Ascending aorta (tissue), 2 donors: ENCODE measurements around the gene HIVEP3. TPM values are rescaled to one million over a fixed set of nuclear protein-coding genes. Genes with fewer than 3 reads are reported as not detected.

Experiments used
- DNase-seq, 2 donors: peaks; one replicate each; pipeline ENCODE4 v3.0.0-alpha.2; 2019; ENCODE audit warnings: low spot score in 2 of 2
- H3K27ac ChIP-seq, 2 donors: fragments of 200-600 bp; sonication (generic); one replicate each; pipeline ENCODE4 v1.5.1; 2016 to 2017; ENCODE audit warnings: mild to moderate bottlenecking in 1 of 2
- H3K27me3 ChIP-seq: fragments of 200-600 bp; sonication (generic); one replicate; pipeline ENCODE4 v1.5.1; 2017
- H3K36me3 ChIP-seq, 2 donors: fragments of 200-600 bp; sonication (generic); one replicate each; pipeline ENCODE4 v1.5.1; 2016
- H3K4me1 ChIP-seq, 2 donors: fragments of 200-600 bp; sonication (generic); one replicate each; pipeline ENCODE4 v1.5.1; 2016 to 2017; ENCODE audit warnings: mild to moderate bottlenecking in 1 of 2
- H3K4me3 ChIP-seq, 2 donors: fragments of 200-600 bp; sonication (generic); one replicate each; pipeline ENCODE4 v1.5.1; 2016 to 2017; ENCODE audit warnings: mild to moderate bottlenecking in 1 of 2
- H3K9me3 ChIP-seq, 2 donors: fragments of 200-600 bp; sonication (generic); one replicate each; pipeline ENCODE4 v1.5.1; 2016
- CTCF ChIP-seq, 3 experiments: fragments of 200-600 bp in 2 of 3; fragments of 450-650 bp in 1 of 3; sonication (generic) in 2 of 3; IDR thresholded peaks; one replicate each; pipeline ENCODE4 v1.5.1; 2016 to 2019; ENCODE audit warnings: antibody characterized with exemption in 3 of 3, mild to moderate bottlenecking in 1 of 3, moderate library complexity in 1 of 3
- intact Hi-C: fragments of 100-400 bp; cut with DNase I; formaldehyde crosslinking; loops from one replicate; pipeline ENCODE4 v1.15.1; 2023
- total RNA-seq: library from RNA; depleted of rRNA; stranded (reverse); fragments of >200 nt; gene quantifications from one replicate; pipeline ENCODE4 v1.1.0, GENCODE V29; 2016

HIVEP3 gene
- total RNA-seq, 1 donor from 2014 or later, result 0.32 TPM

DNA sequence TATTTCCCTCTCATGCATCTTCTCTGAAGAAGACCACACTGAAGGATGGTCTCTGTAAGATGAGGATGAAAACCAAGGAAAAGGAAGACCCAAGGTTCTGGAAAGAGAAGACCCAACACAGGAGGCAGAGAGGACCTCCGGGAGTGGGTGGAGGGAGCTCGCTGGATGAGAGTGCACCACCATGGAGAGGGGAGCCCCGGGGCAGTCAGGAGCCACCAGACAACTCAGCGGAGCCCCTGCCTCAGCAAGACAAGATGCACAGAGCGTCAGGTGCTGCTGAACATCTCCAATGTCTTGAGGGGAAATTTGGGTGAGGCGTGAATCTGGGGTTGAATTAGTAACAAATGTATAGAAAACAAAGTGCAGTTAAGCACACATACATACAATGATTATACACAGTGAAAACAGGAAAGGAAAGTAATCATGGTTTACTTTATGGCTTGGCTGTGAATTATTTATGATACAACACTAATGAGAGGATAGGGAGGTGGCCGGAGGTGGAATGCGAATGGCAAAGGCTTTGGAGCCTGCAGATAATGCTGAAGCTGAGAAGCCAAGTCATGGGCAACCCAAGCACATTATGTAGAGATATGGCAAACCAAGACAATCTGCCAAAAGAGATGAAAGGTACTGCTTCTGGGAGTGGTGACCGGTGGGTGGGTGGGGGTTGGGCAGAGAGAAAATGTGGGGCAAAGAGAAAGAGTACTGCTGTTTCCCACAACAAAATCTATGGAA lies 353.8 kb downstream of the HIVEP3 start:
- no peak for TF ChIP-seq CTCF (IDR thresholded peaks at IDR 0.05)
- intact Hi-C loops, result no loop called here
- no peak overlapping the region for H3K27ac ChIP-seq
- no peaks in the 10 kb centered on the region for H3K27me3 ChIP-seq
- no peaks in the 10 kb centered on the region for H3K36me3 ChIP-seq
- no peaks in the 10 kb centered on the region for H3K4me1 ChIP-seq
- no peak for DNase-seq
- no peaks in the 10 kb centered on the region for H3K9me3 ChIP-seq
- H3K4me3 ChIP-seq, result no peak overlapping the region

- TF ChIP-seq CTCF (IDR thresholded peaks at IDR 0.05), result no peak
- no peak overlapping the region for H3K4me3 ChIP-seq
- H3K27ac ChIP-seq, result no peak overlapping the region
- no peaks in the 10 kb centered on the region for H3K36me3 ChIP-seq
- intact Hi-C loops, result no loop called here
- H3K27me3 ChIP-seq, result no peaks in the 10 kb centered on the region
- H3K4me1 ChIP-seq, result peaks cover 0 to 4% of the 10 kb centered on the region in 2 donors
- no peak for DNase-seq
- no peaks in the 10 kb centered on the region for H3K9me3 ChIP-seq
These were observed 356.4 kb downstream of the HIVEP3 start for GRCh38 chr1:41562328-41562727.

GRCh38 chr1:41560931-41561330 lies 357.8 kb downstream of the HIVEP3 start:
- peaks cover 0 to 4% of the 10 kb centered on the region in 2 donors for H3K4me1 ChIP-seq
- H3K27me3 ChIP-seq, result no peaks in the 10 kb centered on the region
- no peak overlapping the region for H3K27ac ChIP-seq
- H3K9me3 ChIP-seq, result no peaks in the 10 kb centered on the region
- DNase-seq, result no peak
- H3K36me3 ChIP-seq, result no peaks in the 10 kb centered on the region
- intact Hi-C loops, result no loop called here
- no peak overlapping the region for H3K4me3 ChIP-seq
- TF ChIP-seq CTCF (IDR thresholded peaks at IDR 0.05), result no peak

DNA sequence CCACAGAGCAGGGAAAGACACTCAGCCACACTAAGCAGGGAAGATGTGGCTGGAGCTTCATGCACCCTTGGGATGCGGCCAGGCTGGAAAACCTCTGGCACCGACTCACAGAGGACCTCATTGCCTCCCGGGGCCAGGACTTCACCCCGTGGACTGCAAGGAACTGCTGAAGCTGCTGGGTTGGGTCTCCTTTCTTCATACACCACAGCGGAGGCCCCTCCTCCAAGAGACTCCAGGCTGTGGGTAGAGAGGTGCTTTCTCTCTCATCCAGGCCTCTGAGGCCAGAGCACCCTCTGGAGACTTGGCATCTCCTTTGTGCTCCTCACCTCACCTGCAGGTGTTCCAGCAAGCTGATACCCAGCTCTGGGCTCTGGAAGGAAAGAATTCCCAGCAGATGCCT lies 358.2 kb downstream of the HIVEP3 start:
- DNase-seq, result peak in 1 of 2 donors; percentile 33
- H3K27me3 ChIP-seq, result no peaks in the 10 kb centered on the region
- intact Hi-C loops, result no loop called here

DNA sequence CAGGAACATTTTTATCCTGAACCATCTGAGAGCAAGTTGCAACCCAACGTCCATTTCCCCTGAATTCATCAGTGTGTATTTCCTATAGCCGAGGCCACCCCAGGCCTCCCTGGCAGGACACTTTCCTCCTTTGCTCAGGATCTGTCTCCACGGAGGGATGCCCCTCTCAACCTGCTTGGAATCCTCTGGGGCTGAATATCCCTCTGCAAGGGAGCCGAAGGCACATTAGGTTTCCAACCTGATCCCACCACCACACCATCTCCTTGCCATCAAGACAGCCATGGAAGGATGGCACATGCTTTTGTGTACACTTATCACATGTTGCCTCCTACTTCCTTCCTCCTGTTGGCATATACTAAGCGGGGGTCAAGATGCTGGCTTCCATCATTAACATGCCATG lies 359.4 kb downstream of the HIVEP3 start:
- TF ChIP-seq CTCF (IDR thresholded peaks at IDR 0.05), result no peak
- Histone ChIP-seq H3K36me3 (no peaks in the 10 kb centered on the region), H3K4me1 (peaks cover 0 to 4% of the 10 kb centered on the region in 2 donors), H3K27me3 (no peaks in the 10 kb centered on the region), H3K4me3 (no peak overlapping the region), H3K27ac (no peak overlapping the region), H3K9me3 (no peaks in the 10 kb centered on the region)
- intact Hi-C loops, result no loop called here
- no peak for DNase-seq

More for the DNA sequence above, 358.2 kb downstream of the HIVEP3 start:
- no peak for TF ChIP-seq CTCF (IDR thresholded peaks at IDR 0.05)
- Histone ChIP-seq H3K9me3 (no peaks in the 10 kb centered on the region), H3K4me3 (no peak overlapping the region), H3K27ac (no peak overlapping the region), H3K36me3 (no peaks in the 10 kb centered on the region), H3K4me1 (peaks cover 0 to 4% of the 10 kb centered on the region in 2 donors)
